ENCODE measurements around the gene DRD2. TPM values are rescaled to one million over a fixed set of nuclear protein-coding genes. Genes with fewer than 3 reads are reported as not detected.

DRD2 gene
- polyA plus RNA-seq, 5 donors, result 0.15 to 0.35 (median 0.31) TPM

- no peak for DNase-seq
Observed at GRCh38 chr11:113400631-113401230, 74.5 kb downstream of the DRD2 start.

GRCh38 chr11:113398669-113399430 is 76.3 kb downstream of the DRD2 start:
- no peak for DNase-seq

- no peak for DNase-seq
Observed at GRCh38 chr11:113397821-113398220, 77.4 kb downstream of the DRD2 start.

GRCh38 chr11:113397212-113397611 is 78.0 kb downstream of the DRD2 start:
- no peak for DNase-seq

- DNase-seq, result no peak
Observed at GRCh38 chr11:113396690-113397089, 78.5 kb downstream of the DRD2 start.

GRCh38 chr11:113395782-113396336 is 79.3 kb downstream of the DRD2 start:
- DNase-seq, result no peak

- DNase-seq, result no peak
Observed at GRCh38 chr11:113394919-113395318, 80.3 kb downstream of the DRD2 start.

- no peak for DNase-seq
Observed at GRCh38 chr11:113393501-113393985, 81.7 kb downstream of the DRD2 start.

- no peak for DNase-seq
Observed at GRCh38 chr11:113392236-113392921, 82.8 kb downstream of the DRD2 start.

- no peak for DNase-seq
Observed at GRCh38 chr11:113389272-113389671, 85.9 kb downstream of the DRD2 start.

- DNase-seq, result peak in 1 of 2 donors; percentile 6
Observed at GRCh38 chr11:113387605-113388211, 87.5 kb downstream of the DRD2 start, which contains the start of gene ANKK1. Gene ANKK1 (plus strand): TSS chr11:113387779. CDS start chr11:113387885, 106 bp downstream.

GRCh38 chr11:113386866-113387265 is 88.3 kb downstream of the DRD2 start:
- no peak for DNase-seq

GRCh38 chr11:113385749-113386148 is 89.4 kb downstream of the DRD2 start:
- no peak for DNase-seq

GRCh38 chr11:113384551-113384950 is 90.6 kb downstream of the DRD2 start:
- DNase-seq, result peak in 1 of 2 donors; percentile 10

GRCh38 chr11:113382121-113382520 is 93.1 kb downstream of the DRD2 start:
- DNase-seq, result no peak

- DNase-seq, result no peak
Observed at GRCh38 chr11:113378692-113379091, 96.5 kb downstream of the DRD2 start.

GRCh38 chr11:113377681-113378412 is 97.4 kb downstream of the DRD2 start:
- DNase-seq, result no peak

GRCh38 chr11:113376156-113376555 is 99.0 kb downstream of the DRD2 start:
- peak in 1 of 2 donors; percentile 18 for DNase-seq

GRCh38 chr11:113375402-113375801 is 99.8 kb downstream of the DRD2 start:
- no peak for DNase-seq

GRCh38 chr11:113373981-113374560 is 101.1 kb downstream of the DRD2 start:
- no peak for DNase-seq

GRCh38 chr11:113373306-113373705 is 101.9 kb downstream of the DRD2 start:
- DNase-seq, result no peak
